ENCODE measurements around the gene PDCD1LG2.

PDCD1LG2 gene

GRCh38 chr9:5518171-5518936, 8.0 kb downstream of the PDCD1LG2 start:
- H3K9me2 ChIP-seq (replicated peaks; ENCODE audit: control insufficient read depth, low read length): no peaks in the 10 kb centered on the region
- TF ChIP-seq, protein P1, sequence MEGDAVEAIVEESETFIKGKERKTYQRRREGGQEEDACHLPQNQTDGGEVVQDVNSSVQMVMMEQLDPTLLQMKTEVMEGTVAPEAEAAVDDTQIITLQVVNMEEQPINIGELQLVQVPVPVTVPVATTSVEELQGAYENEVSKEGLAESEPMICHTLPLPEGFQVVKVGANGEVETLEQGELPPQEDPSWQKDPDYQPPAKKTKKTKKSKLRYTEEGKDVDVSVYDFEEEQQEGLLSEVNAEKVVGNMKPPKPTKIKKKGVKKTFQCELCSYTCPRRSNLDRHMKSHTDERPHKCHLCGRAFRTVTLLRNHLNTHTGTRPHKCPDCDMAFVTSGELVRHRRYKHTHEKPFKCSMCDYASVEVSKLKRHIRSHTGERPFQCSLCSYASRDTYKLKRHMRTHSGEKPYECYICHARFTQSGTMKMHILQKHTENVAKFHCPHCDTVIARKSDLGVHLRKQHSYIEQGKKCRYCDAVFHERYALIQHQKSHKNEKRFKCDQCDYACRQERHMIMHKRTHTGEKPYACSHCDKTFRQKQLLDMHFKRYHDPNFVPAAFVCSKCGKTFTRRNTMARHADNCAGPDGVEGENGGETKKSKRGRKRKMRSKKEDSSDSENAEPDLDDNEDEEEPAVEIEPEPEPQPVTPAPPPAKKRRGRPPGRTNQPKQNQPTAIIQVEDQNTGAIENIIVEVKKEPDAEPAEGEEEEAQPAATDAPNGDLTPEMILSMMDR (IDR thresholded peaks at IDR 0.05; ENCODE audit: low read depth, low read length, poor library complexity, severe bottlenecking): no peak
- TF ChIP-seq EZH2phosphoT487 (IDR thresholded peaks at IDR 0.05; ENCODE audit: borderline replicate concordance, low read length): no peak
- no peaks in the 10 kb centered on the region for H3K36me3 ChIP-seq (ENCODE audit: control insufficient read depth, low read length)
- no peaks in the 10 kb centered on the region for H3K4me1 ChIP-seq (ENCODE audit: control insufficient read depth, low read length)
- H3K27me3 ChIP-seq (ENCODE audit: control insufficient read depth, low read length): no peaks in the 10 kb centered on the region
- no peaks in the 10 kb centered on the region for H3K79me2 ChIP-seq (ENCODE audit: control insufficient read depth, low read length)
- no peak overlapping the region for H3K4me2 ChIP-seq (ENCODE audit: low read length)
- no peaks in the 10 kb centered on the region for H3F3A ChIP-seq (ENCODE audit: control insufficient read depth, insufficient read depth)
- no peak overlapping the region for H3K4me3 ChIP-seq (ENCODE audit: low read length)
- no peak overlapping the region for H3K27ac ChIP-seq (ENCODE audit: low read depth, low read length)
- H3K9me3 ChIP-seq (ENCODE audit: control insufficient read depth, insufficient read depth, low read length): no peaks in the 10 kb centered on the region
- H4K20me1 ChIP-seq (ENCODE audit: control insufficient read depth, insufficient read depth, low read depth, low read length): no peaks in the 10 kb centered on the region

DNA sequence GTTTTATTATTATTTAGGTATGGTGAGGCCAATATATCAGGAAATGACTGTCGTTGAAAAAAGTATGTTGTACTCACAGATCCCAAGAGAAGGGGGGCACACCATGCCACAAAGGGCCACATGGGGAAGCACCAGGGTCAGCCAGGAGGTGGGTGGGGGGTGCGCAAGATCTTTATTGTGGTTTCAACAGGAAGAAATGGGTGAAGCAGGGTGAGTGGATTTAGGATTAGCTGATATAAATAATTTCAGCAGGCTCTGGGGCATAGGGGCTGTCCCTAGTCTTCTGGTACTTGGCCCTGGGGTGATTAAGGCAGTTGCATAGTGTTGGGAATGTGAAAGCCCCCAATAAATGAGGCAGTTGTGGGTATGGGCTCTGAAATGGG, 8.6 kb downstream of the PDCD1LG2 start:
- H3K4me3 ChIP-seq (ENCODE audit: low read length): no peak overlapping the region
- H3K9me2 ChIP-seq (replicated peaks; ENCODE audit: control insufficient read depth, low read length): no peaks in the 10 kb centered on the region
- H3K36me3 ChIP-seq (ENCODE audit: control insufficient read depth, low read length): no peaks in the 10 kb centered on the region
- H3K79me2 ChIP-seq (ENCODE audit: control insufficient read depth, low read length): no peaks in the 10 kb centered on the region
- no peaks in the 10 kb centered on the region for H3K27me3 ChIP-seq (ENCODE audit: control insufficient read depth, low read length)
- TF ChIP-seq, protein P1 (IDR thresholded peaks at IDR 0.05; ENCODE audit: low read depth, low read length, poor library complexity, severe bottlenecking): no peak
- TF ChIP-seq EZH2phosphoT487 (IDR thresholded peaks at IDR 0.05; ENCODE audit: borderline replicate concordance, low read length): no peak
- H3K4me2 ChIP-seq (ENCODE audit: low read length): no peak overlapping the region
- no peaks in the 10 kb centered on the region for H3F3A ChIP-seq (ENCODE audit: control insufficient read depth, insufficient read depth)
- H3K4me1 ChIP-seq (ENCODE audit: control insufficient read depth, low read length): no peaks in the 10 kb centered on the region
- H3K9me3 ChIP-seq (ENCODE audit: control insufficient read depth, insufficient read depth, low read length): no peaks in the 10 kb centered on the region
- H3K27ac ChIP-seq (ENCODE audit: low read depth, low read length): no peak overlapping the region
- no peaks in the 10 kb centered on the region for H4K20me1 ChIP-seq (ENCODE audit: control insufficient read depth, insufficient read depth, low read depth, low read length)

GRCh38 chr9:5524090-5524489, 13.8 kb downstream of the PDCD1LG2 start:
- no peaks in the 10 kb centered on the region for H3K27me3 ChIP-seq (ENCODE audit: control insufficient read depth, low read length)
- TF ChIP-seq EZH2phosphoT487 (IDR thresholded peaks at IDR 0.05; ENCODE audit: borderline replicate concordance, low read length): no peak

DNA sequence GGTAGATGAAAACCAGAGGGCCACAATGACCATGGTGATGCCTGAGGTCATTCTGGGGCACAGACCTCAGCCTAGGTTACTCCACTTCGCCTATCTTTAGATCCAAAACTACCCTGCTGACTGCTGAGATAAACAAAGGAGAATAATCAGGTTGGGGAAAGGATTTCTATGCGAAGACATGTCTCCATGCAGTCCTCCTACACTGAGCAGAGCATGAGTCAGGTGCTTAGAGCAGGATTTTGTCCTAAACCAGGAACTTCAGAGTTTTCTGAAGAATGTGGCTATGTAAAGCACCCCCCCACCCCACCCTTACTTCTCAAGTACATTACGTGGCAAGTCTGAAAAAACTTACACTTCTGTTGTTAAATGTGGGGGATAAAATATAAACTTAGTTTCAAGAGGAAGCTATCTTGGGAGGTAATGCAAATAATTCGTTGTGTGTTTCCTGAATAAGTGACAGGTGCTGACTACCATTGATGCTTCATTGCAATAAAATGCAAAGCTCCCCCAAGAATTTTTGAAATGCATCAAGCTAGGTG, 19.4 kb downstream of the PDCD1LG2 start:
- no peaks in the 10 kb centered on the region for H3F3A ChIP-seq (ENCODE audit: control insufficient read depth, insufficient read depth)
- peak overlapping the region; percentile 67 for H3K4me2 ChIP-seq (ENCODE audit: low read length)
- peaks cover 15% of the 10 kb centered on the region; the same call in 1 of the 2 replicates for H4K20me1 ChIP-seq (ENCODE audit: control insufficient read depth, insufficient read depth, low read depth, low read length)
- no peaks in the 10 kb centered on the region for H3K9me3 ChIP-seq (ENCODE audit: control insufficient read depth, insufficient read depth, low read length)
- peak overlapping the region; percentile 43 for H3K4me3 ChIP-seq (ENCODE audit: low read length)
- no peaks in the 10 kb centered on the region for H3K9me2 ChIP-seq (replicated peaks; ENCODE audit: control insufficient read depth, low read length)
- H3K4me1 ChIP-seq (ENCODE audit: control insufficient read depth, low read length): peaks cover 32% of the 10 kb centered on the region
- no peak for TF ChIP-seq EZH2phosphoT487 (IDR thresholded peaks at IDR 0.05; ENCODE audit: borderline replicate concordance, low read length)
- TF ChIP-seq, protein P1 (IDR thresholded peaks at IDR 0.05; ENCODE audit: low read depth, low read length, poor library complexity, severe bottlenecking): no peak
- H3K27ac ChIP-seq (ENCODE audit: low read depth, low read length): peak overlapping the region; percentile 15; the same call in 1 of the 2 replicates
- no peaks in the 10 kb centered on the region for H3K36me3 ChIP-seq (ENCODE audit: control insufficient read depth, low read length)
- H3K79me2 ChIP-seq (ENCODE audit: control insufficient read depth, low read length): no peaks in the 10 kb centered on the region
- no peaks in the 10 kb centered on the region for H3K27me3 ChIP-seq (ENCODE audit: control insufficient read depth, low read length)

More at GRCh38 chr9:5524090-5524489, 13.8 kb downstream of the PDCD1LG2 start:
- H3K27ac ChIP-seq (ENCODE audit: low read depth, low read length): no peak overlapping the region
- no peaks in the 10 kb centered on the region for H3K79me2 ChIP-seq (ENCODE audit: control insufficient read depth, low read length)
- no peaks in the 10 kb centered on the region for H3K36me3 ChIP-seq (ENCODE audit: control insufficient read depth, low read length)
- no peaks in the 10 kb centered on the region for H4K20me1 ChIP-seq (ENCODE audit: control insufficient read depth, insufficient read depth, low read depth, low read length)
- H3K4me3 ChIP-seq (ENCODE audit: low read length): no peak overlapping the region
- no peaks in the 10 kb centered on the region for H3K9me2 ChIP-seq (replicated peaks; ENCODE audit: control insufficient read depth, low read length)
- no peaks in the 10 kb centered on the region for H3F3A ChIP-seq (ENCODE audit: control insufficient read depth, insufficient read depth)
- H3K4me1 ChIP-seq (ENCODE audit: control insufficient read depth, low read length): peaks cover 1% of the 10 kb centered on the region
- no peak overlapping the region for H3K4me2 ChIP-seq (ENCODE audit: low read length)
- H3K9me3 ChIP-seq (ENCODE audit: control insufficient read depth, insufficient read depth, low read length): no peaks in the 10 kb centered on the region
